NCI-H1436 treated with DMSO at 0.1 percent for 48 hours (cell line): ENCODE results near the gene FAM117A.
"Not testable (repeated sequence)": the region's sequence is repeated elsewhere in the genome, so short reads cannot be mapped to it uniquely, and the experiment has no call there.

Source experiments
- DNase-seq: peaks from one replicate; lab custom pipeline; 2025; lab: John Stamatoyannopoulos, UW

Gene FAM117A

DNA sequence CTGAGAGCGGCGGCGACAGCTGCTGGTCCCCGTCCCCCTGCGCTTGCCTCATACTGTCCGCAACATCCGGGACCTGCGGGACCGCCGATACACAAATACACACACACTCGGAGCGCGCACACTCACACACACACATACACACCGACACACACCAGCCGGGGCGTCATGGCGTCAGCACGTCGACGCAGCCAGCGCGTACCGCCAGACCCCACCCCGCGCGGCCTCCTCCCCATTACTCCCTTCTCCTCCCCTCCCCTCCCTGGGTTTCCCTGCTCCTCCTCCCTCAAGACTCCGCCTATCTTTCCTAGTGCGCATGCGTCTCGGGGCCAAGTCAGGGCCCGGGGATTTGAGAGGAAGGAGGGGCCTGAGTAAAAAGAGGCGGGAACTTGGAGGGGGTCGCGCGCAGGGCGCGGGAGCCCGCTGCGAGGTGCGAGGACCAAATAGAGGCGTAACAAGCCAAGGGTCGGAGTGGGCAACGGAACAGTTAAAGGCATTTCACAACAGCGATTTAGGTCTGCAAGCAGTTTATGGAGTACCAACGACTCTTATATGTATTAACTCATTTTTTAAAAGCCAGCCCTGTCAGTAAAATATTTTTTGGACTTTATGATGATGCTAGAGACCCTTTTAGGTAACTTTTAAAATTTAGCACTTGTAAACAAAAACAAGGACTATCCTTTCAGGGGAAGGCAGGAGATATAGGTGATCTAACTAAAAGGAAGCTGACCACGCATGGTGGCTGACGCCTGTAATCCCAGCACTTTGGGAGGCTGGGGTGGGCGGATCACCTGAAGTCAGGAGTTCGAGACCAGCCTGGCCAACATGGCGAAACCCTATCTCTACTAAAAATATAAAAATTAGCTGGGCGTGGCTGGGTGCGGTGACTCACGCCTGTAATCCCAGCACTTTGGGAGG, 85.7 kb downstream of the FAM117A start, which contains the start of gene SPOP:
TSS of gene SPOP (minus strand) at position 165 of the 915 bp plus-strand sequence. CDS start 55,287 bp downstream, outside the sequence.
- DNase-seq = peak; percentile 94

- DNase-seq = peak; percentile 71
Measured at GRCh38 chr17:49677134-49677932, 86.6 kb downstream of the FAM117A start.

- no peak for DNase-seq
Measured at GRCh38 chr17:49676276-49676868, 87.6 kb downstream of the FAM117A start.

- no peak for DNase-seq
Measured at GRCh38 chr17:49674507-49674906, 89.4 kb downstream of the FAM117A start.

DNA sequence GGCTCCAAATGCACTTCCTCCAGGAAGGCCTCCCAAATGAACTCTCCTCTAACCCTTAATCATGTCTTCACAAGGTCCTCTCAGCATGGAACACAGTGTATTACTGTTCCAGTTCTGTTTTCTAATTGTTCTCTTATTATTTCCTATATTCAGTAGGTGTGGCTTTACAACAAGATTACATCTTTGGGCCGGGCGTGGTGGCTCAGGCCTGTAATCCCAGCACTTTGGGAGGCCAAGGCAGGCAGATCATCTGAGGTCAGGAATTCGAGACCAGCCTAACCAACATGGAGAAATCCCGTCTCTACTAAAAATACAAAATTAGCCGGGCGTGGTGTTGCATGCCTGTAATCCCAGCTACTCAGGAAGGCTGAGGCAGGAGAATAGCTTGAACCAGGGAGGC, 90.3 kb downstream of the FAM117A start:
- not testable (repeated sequence) for DNase-seq

DNA sequence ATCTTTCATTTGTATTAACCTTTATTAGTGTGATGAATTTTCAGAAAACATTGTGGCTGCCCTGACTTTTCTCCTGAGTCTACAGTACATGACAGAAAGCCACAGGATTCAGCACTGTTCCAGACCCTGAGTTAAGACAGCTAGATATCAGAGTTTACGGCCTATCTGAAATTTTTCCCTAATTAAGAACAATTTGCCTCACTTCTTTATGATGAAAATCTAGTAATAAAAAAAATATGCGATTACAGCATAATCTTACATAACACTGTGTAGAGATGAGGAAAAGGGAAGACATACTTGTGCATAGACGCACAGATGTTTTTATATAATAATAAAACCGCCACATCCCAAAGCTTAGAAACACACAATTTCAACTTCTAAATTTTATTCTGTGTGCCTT, 93.3 kb downstream of the FAM117A start:
- DNase-seq = no peak

- no peak for DNase-seq
Measured at GRCh38 chr17:49670002-49670401, 93.9 kb downstream of the FAM117A start.

- no peak for DNase-seq
Measured at GRCh38 chr17:49667854-49668253, 96.1 kb downstream of the FAM117A start.

DNA sequence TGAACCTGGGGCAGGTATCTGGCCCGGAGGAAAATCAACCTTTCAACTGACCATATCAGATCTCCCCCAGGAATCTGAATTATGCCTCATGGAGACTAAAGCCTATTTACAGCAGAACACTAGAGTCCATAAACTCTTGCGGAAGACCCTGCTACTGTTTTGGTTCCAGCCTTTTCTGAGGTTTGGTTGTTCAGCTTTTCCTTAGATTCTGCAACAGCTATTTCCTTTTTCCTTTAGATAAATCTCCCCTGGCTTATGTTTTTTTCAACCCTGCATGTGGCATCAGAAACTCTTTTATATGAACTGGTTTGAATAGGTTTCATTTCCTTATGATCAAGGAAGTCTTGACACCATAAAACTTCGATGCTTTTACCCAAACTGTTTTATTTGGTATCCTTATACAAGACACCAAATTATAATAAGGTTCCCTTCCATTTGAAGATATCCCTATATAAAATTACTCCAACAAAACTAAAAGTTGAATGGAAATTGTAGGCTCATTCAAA, 99.2 kb downstream of the FAM117A start:
- no peak for DNase-seq
